GM12874 (cell line): ENCODE measurements around the gene LAMC1.

Experiments used
- CTCF ChIP-seq: IDR thresholded peaks from 2 replicates; pipeline ENCODE4 v1.5.1; 2011; ENCODE audit warnings: low read depth, mild to moderate bottlenecking, control low read depth, low read length, moderate library complexity; ENCODE audit not compliant: insufficient read depth

LAMC1 gene

DNA sequence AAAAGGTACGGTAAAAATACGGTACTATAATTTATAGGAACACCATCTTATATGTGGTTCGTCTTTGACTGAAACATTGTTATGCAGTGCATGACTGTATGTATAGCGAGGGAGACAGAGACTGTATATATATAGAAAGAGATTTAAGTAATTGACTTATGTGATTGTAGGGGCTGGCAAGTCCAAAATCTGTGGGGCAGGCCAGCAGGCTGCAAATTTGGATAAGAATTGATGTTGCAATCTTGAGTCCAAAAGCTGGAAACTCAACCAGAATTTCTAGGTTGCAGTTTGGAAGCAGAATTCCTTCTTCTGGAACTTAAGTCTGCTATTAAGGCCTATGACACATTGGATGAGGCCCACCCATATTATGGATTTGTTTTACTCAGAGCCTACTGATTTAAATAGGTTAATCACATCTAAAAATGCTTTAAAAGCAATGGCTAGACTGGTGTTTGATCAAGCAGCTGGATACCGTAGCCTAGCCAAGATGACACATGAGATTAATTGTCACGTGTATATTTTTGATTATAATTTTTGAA, 42.0 kb downstream of the LAMC1 start:
- TF ChIP-seq CTCF: no peak

DNA sequence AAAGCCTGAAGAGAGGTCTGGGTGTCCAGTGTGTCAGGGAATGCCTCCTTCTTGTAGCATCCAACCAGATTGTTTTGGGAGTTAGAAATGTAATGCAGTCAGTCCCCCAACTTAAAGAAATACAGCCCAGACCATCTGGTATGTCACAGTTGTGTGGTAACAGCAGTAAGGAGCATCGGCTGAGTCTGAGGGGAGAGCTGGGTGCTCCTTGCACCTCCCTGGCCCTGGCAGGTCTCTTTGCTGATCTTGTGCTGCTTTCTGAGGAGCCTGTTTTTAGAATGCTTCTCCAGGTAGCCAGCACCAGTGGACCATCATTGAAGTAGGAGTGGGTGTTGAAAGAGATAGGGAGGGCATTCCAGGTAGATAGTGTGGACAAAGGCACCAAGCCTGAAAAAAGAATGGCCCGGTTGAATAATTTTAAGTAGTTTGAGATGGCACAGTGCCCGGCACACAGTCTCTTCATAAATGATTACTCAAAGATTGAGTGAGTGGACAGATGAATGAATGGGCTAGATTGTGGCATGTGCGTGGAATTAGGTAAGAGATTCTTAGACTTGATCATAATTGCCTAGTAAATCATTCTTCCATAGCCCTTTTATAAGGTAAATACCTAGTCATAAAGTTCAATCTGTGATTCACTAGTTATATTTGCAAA, 46.5 kb downstream of the LAMC1 start:
- TF ChIP-seq CTCF: no peak

DNA sequence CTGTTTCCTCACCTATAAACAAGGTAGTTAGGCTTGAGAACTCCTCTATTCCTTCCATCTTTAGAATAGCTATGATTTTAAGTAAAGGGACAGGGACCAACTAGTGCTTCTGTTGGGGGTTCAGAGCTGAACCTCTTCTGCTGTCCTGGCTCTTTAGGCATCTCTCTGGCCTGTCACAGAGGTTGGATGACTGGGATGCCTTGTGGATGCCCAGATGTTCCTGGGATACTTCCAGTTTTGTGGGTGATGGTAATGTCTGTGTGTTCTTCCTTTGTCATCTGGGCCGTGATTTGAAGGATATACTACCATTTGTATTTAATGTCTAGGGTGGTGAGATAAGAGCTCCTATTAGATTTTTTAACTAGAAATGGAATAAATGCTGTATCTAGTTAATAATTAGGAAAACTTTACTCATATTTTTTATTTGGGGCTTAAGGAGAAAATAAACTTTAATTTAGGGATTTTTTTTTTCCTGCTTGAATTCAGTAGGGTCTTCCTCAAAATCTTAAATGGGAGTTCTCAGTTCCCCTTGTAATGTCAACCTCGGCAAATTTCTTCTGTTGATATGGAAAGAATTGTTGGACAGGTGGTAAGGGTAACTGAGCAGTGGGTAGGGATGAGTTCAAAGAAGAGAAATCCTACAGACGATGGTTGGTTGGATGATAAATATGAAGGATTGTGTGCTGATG, 47.2 kb downstream of the LAMC1 start:
- TF ChIP-seq CTCF: no peak

GRCh38 chr1:183070923-183071618, 47.9 kb downstream of the LAMC1 start:
- no peak for TF ChIP-seq CTCF

DNA sequence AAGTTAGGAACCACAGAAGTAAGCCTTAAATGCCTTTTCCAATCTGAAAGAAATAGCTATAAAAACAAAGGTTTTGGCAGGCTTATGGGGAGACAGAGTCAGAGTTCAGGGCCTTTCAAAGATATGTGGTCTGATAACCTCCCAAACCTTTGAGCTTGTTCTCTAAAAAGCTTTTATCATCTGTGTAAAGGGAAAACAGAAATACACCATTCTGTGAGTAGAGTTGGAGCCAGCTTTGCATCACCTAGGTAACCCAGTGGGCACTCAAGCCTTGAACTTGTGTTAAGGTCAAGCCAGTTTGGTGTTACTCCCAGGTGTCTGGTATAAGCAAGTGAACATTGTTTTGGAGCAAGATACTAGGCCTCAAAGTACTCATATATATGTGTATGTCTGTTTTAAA, 50.1 kb downstream of the LAMC1 start:
- no peak for TF ChIP-seq CTCF

GRCh38 chr1:183074215-183074614, 51.0 kb downstream of the LAMC1 start:
- TF ChIP-seq CTCF: no peak

- TF ChIP-seq CTCF: no peak
These were observed 52.6 kb downstream of the LAMC1 start for GRCh38 chr1:183075861-183076260.
